ENCODE results near the gene FBXW11. TPM values are rescaled to one million over a fixed set of nuclear protein-coding genes. Genes with fewer than 3 reads are reported as not detected.

Gene FBXW11
- total and polyA plus RNA-seq, 2 of the 8 experiments (the other 6 are each of a cell fraction or from before 2014, with no cell fraction given), result 45.0 to 75.6 TPM

DNA sequence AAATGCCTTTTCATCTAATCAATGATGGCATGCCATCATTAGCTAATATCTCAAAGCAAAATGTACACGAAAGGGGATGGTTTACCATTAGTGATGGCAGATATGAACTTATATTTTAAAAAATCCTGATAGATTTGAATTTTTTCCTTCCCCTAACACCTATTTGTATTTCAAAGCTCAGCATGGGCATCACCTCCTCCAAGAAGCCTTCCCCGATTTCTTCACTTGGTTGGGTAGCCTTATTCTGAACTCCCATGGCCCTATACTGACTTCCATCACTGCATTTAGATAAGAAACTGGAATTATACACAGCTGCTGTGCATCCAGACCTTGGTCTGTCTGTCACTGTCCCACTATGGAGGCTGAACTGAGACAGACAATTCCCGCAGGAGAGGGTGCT lies 49.6 kb upstream of the FBXW11 start (continued):
- TF ChIP-seq, protein P1, sequence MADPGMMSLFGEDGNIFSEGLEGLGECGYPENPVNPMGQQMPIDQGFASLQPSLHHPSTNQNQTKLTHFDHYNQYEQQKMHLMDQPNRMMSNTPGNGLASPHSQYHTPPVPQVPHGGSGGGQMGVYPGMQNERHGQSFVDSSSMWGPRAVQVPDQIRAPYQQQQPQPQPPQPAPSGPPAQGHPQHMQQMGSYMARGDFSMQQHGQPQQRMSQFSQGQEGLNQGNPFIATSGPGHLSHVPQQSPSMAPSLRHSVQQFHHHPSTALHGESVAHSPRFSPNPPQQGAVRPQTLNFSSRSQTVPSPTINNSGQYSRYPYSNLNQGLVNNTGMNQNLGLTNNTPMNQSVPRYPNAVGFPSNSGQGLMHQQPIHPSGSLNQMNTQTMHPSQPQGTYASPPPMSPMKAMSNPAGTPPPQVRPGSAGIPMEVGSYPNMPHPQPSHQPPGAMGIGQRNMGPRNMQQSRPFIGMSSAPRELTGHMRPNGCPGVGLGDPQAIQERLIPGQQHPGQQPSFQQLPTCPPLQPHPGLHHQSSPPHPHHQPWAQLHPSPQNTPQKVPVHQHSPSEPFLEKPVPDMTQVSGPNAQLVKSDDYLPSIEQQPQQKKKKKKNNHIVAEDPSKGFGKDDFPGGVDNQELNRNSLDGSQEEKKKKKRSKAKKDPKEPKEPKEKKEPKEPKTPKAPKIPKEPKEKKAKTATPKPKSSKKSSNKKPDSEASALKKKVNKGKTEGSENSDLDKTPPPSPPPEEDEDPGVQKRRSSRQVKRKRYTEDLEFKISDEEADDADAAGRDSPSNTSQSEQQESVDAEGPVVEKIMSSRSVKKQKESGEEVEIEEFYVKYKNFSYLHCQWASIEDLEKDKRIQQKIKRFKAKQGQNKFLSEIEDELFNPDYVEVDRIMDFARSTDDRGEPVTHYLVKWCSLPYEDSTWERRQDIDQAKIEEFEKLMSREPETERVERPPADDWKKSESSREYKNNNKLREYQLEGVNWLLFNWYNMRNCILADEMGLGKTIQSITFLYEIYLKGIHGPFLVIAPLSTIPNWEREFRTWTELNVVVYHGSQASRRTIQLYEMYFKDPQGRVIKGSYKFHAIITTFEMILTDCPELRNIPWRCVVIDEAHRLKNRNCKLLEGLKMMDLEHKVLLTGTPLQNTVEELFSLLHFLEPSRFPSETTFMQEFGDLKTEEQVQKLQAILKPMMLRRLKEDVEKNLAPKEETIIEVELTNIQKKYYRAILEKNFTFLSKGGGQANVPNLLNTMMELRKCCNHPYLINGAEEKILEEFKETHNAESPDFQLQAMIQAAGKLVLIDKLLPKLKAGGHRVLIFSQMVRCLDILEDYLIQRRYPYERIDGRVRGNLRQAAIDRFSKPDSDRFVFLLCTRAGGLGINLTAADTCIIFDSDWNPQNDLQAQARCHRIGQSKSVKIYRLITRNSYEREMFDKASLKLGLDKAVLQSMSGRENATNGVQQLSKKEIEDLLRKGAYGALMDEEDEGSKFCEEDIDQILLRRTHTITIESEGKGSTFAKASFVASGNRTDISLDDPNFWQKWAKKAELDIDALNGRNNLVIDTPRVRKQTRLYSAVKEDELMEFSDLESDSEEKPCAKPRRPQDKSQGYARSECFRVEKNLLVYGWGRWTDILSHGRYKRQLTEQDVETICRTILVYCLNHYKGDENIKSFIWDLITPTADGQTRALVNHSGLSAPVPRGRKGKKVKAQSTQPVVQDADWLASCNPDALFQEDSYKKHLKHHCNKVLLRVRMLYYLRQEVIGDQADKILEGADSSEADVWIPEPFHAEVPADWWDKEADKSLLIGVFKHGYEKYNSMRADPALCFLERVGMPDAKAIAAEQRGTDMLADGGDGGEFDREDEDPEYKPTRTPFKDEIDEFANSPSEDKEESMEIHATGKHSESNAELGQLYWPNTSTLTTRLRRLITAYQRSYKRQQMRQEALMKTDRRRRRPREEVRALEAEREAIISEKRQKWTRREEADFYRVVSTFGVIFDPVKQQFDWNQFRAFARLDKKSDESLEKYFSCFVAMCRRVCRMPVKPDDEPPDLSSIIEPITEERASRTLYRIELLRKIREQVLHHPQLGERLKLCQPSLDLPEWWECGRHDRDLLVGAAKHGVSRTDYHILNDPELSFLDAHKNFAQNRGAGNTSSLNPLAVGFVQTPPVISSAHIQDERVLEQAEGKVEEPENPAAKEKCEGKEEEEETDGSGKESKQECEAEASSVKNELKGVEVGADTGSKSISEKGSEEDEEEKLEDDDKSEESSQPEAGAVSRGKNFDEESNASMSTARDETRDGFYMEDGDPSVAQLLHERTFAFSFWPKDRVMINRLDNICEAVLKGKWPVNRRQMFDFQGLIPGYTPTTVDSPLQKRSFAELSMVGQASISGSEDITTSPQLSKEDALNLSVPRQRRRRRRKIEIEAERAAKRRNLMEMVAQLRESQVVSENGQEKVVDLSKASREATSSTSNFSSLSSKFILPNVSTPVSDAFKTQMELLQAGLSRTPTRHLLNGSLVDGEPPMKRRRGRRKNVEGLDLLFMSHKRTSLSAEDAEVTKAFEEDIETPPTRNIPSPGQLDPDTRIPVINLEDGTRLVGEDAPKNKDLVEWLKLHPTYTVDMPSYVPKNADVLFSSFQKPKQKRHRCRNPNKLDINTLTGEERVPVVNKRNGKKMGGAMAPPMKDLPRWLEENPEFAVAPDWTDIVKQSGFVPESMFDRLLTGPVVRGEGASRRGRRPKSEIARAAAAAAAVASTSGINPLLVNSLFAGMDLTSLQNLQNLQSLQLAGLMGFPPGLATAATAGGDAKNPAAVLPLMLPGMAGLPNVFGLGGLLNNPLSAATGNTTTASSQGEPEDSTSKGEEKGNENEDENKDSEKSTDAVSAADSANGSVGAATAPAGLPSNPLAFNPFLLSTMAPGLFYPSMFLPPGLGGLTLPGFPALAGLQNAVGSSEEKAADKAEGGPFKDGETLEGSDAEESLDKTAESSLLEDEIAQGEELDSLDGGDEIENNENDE (IDR thresholded peaks at IDR 0.05; ENCODE audit: insufficient replicate concordance, low read length), result no peak
- no peak for TF ChIP-seq YY1 (IDR thresholded peaks at IDR 0.05; ENCODE audit: low read depth, low read length)
- no peak for TF ChIP-seq TCF12 (IDR thresholded peaks at IDR 0.05; ENCODE audit: low read depth, low read length)
- TF ChIP-seq CREB1 (IDR thresholded peaks at IDR 0.05), result no peak
- no peak for TF ChIP-seq EP300 (IDR thresholded peaks at IDR 0.05; ENCODE audit: borderline replicate concordance in 1 of 2, low read depth in 2 of 2, low read length in 2 of 2)
- TF ChIP-seq JUN (IDR thresholded peaks at IDR 0.05; ENCODE audit: low read depth, low read length), result no peak
- TF ChIP-seq ASH2L (IDR thresholded peaks at IDR 0.05; ENCODE audit: low read length), result no peak
- no peak for TF ChIP-seq GTF2F1 (IDR thresholded peaks at IDR 0.05; ENCODE audit: borderline replicate concordance, low read depth, low read length)
- TF ChIP-seq POLR2AphosphoS5 (IDR thresholded peaks at IDR 0.05; ENCODE audit: low read depth, low read length), result no peak
- TF ChIP-seq BCL11A (IDR thresholded peaks at IDR 0.05; ENCODE audit: low read depth in 2 of 2, low read length in 2 of 2), result no peak
- no peak for TF ChIP-seq E2F6 (IDR thresholded peaks at IDR 0.05)
- TF ChIP-seq SP1 (IDR thresholded peaks at IDR 0.05; ENCODE audit: low read depth, low read length), result no peak

Measured in H1 (cell line).